Hepatocyte (in vitro differentiated cells): ENCODE data around the gene CUL1.

ENCODE experiments used
- CTCF ChIP-seq: fragments of 200-600 bp; sonication (generic); IDR thresholded peaks from 2 replicates; pipeline ENCODE4 v1.5.1; 2016; ENCODE audit warnings: antibody characterized with exemption, mild to moderate bottlenecking; ENCODE audit not compliant: poor library complexity
- EZH2 ChIP-seq: fragments of 200-600 bp; sonication (generic); IDR thresholded peaks from 2 replicates; pipeline ENCODE4 v1.6.1; 2016; ENCODE audit warnings: antibody characterized with exemption, mild to moderate bottlenecking, borderline replicate concordance

GRCh38 chr7:148807436-148807835 is 108.7 kb downstream of the CUL1 start:
- TF ChIP-seq EZH2 (no peak), CTCF (no peak)
